ENCODE data around the gene LEF1. TPM values are rescaled to one million over a fixed set of nuclear protein-coding genes. Genes with fewer than 3 reads are reported as not detected.

Gene LEF1
- total RNA-seq, 1 donor from 2014 or later: 76.6 TPM

DNA sequence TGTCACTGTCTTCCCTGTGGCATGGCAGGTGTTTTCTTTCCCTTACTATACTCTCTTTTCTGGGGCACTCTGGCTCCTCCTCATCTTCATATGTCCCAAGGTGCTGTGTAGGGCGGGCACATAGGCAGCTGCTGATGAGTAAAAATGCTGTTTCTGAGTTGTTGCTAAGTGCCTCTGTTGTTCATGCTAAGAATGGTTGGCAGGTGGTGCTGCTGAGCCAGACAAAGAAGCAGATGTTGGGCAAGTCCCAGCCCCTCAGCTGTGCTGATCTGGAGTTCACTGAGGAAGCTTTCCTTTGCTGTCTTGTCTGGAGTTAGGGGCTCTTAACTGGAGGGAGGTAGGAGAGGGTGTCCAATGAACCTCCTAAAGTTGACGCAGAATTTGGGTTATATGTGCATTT, 138.4 kb downstream of the LEF1 start:
- DNase-seq (ENCODE audit: low spot score in 2 of 2, unreplicated experiment in 2 of 2): peak in 1 of 2 experiments; percentile 48
- H3K9me3 Mint-ChIP-seq: no peaks in the 10 kb centered on the region
- no peaks in the 10 kb centered on the region for H3K4me1 Mint-ChIP-seq
- peaks cover 44% of the 10 kb centered on the region for H3K36me3 Mint-ChIP-seq
- TF ChIP-seq, protein P1, sequence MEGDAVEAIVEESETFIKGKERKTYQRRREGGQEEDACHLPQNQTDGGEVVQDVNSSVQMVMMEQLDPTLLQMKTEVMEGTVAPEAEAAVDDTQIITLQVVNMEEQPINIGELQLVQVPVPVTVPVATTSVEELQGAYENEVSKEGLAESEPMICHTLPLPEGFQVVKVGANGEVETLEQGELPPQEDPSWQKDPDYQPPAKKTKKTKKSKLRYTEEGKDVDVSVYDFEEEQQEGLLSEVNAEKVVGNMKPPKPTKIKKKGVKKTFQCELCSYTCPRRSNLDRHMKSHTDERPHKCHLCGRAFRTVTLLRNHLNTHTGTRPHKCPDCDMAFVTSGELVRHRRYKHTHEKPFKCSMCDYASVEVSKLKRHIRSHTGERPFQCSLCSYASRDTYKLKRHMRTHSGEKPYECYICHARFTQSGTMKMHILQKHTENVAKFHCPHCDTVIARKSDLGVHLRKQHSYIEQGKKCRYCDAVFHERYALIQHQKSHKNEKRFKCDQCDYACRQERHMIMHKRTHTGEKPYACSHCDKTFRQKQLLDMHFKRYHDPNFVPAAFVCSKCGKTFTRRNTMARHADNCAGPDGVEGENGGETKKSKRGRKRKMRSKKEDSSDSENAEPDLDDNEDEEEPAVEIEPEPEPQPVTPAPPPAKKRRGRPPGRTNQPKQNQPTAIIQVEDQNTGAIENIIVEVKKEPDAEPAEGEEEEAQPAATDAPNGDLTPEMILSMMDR (IDR thresholded peaks at IDR 0.05; ENCODE audit: unreplicated experiment): no peak
- H3K4me3 Mint-ChIP-seq: no peak overlapping the region
- no peak overlapping the region for H3K27ac Mint-ChIP-seq
- no peaks in the 10 kb centered on the region for H3K27me3 Mint-ChIP-seq (ENCODE audit: low read depth)

GRCh38 chr4:108029731-108030130, 139.0 kb downstream of the LEF1 start:
- DNase-seq (ENCODE audit: low spot score in 2 of 2, unreplicated experiment in 2 of 2): no peak
- TF ChIP-seq, protein P1 (IDR thresholded peaks at IDR 0.05; ENCODE audit: unreplicated experiment): no peak
- no peaks in the 10 kb centered on the region for H3K4me1 Mint-ChIP-seq
- peaks cover 44% of the 10 kb centered on the region for H3K36me3 Mint-ChIP-seq
- H3K9me3 Mint-ChIP-seq: no peaks in the 10 kb centered on the region
- no peaks in the 10 kb centered on the region for H3K27me3 Mint-ChIP-seq (ENCODE audit: low read depth)
- no peak overlapping the region for H3K27ac Mint-ChIP-seq
- H3K4me3 Mint-ChIP-seq: no peak overlapping the region

DNA sequence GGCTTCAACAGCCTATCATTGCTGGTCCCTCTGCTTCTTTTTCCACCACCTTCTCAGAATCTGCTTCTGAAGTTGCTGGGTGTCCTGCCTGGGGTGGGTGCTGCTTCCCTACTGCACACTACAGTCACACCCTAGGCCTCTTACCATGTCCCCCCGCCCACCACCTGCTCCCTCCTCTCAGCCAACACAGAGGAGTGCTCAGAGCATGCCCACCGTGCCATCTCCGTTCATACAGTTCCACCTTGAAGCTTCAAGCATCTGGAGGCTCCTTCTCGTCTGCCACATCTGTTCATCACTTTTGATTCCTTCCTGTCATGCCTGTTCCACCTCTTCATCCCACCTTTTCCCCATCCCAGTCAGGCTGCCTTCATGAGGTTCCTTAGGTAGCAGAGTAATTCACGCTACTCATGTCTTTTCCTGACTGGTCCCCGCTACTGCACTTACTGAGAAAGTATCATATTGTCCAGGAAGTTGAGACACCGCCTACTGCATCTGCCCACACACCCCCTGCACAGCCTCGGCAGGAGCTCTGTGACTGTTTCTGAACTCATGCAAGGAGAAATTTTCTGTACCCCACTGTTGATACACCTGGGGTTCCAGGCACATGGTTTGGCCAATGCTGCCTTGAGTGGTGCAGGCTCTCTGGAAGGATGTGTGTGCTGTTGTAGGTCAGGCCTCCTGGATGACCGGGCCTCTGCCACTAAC, 139.6 kb downstream of the LEF1 start:
- Mint-ChIP-seq H3K9me3 (no peaks in the 10 kb centered on the region), H3K36me3 (peaks cover 43% of the 10 kb centered on the region), H3K4me1 (no peaks in the 10 kb centered on the region), H3K27me3 (ENCODE audit: low read depth) (no peaks in the 10 kb centered on the region), H3K4me3 (no peak overlapping the region), H3K27ac (no peak overlapping the region)
- TF ChIP-seq, protein P1 (IDR thresholded peaks at IDR 0.05; ENCODE audit: unreplicated experiment): no peak
- no peak for DNase-seq (ENCODE audit: low spot score in 2 of 2, unreplicated experiment in 2 of 2)

DNA sequence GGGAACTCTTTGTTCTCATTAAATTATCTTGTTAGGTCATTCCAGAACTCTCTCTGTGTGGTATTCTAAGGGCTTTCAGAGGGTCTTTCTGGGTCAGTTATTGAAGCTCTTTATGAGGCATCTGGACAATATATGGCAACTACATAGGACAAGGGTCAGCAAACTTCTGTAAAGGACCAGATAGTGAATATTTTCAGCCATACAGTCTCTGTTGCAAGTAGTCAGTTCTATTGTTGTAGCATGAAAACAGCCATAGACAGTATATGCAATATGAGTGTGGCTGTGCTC, 143.9 kb downstream of the LEF1 start:
- peaks cover 48% of the 10 kb centered on the region for H3K36me3 Mint-ChIP-seq
- no peak for DNase-seq (ENCODE audit: low spot score in 2 of 2, unreplicated experiment in 2 of 2)
- no peaks in the 10 kb centered on the region for H3K27me3 Mint-ChIP-seq (ENCODE audit: low read depth)
- H3K27ac Mint-ChIP-seq: no peak overlapping the region
- no peaks in the 10 kb centered on the region for H3K9me3 Mint-ChIP-seq
- TF ChIP-seq, protein P1 (IDR thresholded peaks at IDR 0.05; ENCODE audit: unreplicated experiment): no peak
- H3K4me3 Mint-ChIP-seq: no peak overlapping the region
- H3K4me1 Mint-ChIP-seq: peaks cover 2% of the 10 kb centered on the region

DNA sequence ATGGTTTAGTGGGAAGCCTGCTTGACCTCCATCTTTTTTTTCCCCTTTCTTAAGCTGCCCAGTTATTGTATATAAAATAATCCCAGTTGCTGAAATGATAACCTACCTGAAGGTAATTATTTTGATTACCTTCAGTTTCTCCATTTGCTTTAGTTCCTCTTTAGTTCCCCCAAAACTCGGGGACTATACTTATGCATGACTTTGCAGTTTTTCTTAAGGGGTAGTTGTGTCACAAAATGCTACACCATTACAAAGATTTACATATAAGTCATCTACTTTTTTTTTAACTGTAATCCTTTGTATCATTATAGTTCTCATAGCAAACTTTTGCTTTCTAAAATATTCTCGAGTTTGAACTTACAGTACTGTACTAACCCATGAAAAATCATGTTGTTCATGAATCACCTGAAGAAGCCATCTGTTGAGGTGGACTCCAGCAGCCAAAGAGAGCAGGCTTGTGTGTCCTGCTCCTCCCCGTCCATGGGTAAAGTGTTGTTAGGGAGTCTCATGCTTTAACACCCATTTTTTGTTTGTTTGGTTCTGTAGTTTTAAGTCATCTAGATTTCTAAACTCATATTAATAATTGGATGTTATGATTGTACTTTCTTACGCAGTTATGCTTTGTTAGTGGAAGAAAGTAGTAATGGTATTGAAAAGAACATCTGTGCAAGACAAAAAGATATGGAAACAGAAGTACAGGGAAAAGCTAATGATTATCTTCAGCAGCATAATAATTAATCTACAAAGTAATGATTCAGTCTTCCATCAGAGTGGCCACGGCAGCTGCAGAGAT, 144.5 kb downstream of the LEF1 start:
- H3K36me3 Mint-ChIP-seq: peaks cover 52% of the 10 kb centered on the region
- no peaks in the 10 kb centered on the region for H3K27me3 Mint-ChIP-seq (ENCODE audit: low read depth)
- no peak overlapping the region for H3K27ac Mint-ChIP-seq
- H3K4me3 Mint-ChIP-seq: no peak overlapping the region
- no peak for DNase-seq (ENCODE audit: low spot score in 2 of 2, unreplicated experiment in 2 of 2)
- H3K4me1 Mint-ChIP-seq: peaks cover 2% of the 10 kb centered on the region
- TF ChIP-seq, protein P1 (IDR thresholded peaks at IDR 0.05; ENCODE audit: unreplicated experiment): no peak
- H3K9me3 Mint-ChIP-seq: no peaks in the 10 kb centered on the region

Data from mesothelial cell of epicardium (in vitro differentiated cells).